Adrenal gland (tissue), 12 donors: ENCODE measurements around the gene TMEM255B. TPM values are rescaled to one million over a fixed set of nuclear protein-coding genes. Genes with fewer than 3 reads are reported as not detected.

Source experiments
- DNase-seq, 7 donors: peaks; one replicate each; pipeline ENCODE4 v3.0.0-alpha.2; 2019 to 2020
- H3K27ac ChIP-seq, 5 donors: fragments of 200-600 bp; sonication (generic) in 4 of 5; 1 replicate in 3 of 5; 2 replicates in 2 of 5; pipeline versions ENCODE4 v1.5.1 to v1.8.0; 2016 to 2020; ENCODE audit warnings: mild to moderate bottlenecking in 1 of 5
- H3K27me3 ChIP-seq: fragments of 200-600 bp; 2 replicates; pipeline ENCODE4 v1.8.0; 2021
- H3K36me3 ChIP-seq, 2 donors: fragments of 200-600 bp; replicated peaks in 1 of 2; 1 replicate in 1 of 2; 2 replicates in 1 of 2; pipeline versions ENCODE4 v1.5.1 to v1.8.0; 2018 to 2022
- H3K4me1 ChIP-seq, 2 donors: fragments of 200-600 bp; replicated peaks in 1 of 2; 1 replicate in 1 of 2; 2 replicates in 1 of 2; pipeline versions ENCODE4 v1.5.1 to v1.8.0; 2018 to 2021
- H3K4me3 ChIP-seq, 4 donors: fragments of 200-600 bp; sonication (generic) in 3 of 4; one replicate each; pipeline ENCODE4 v1.5.1; 2016 to 2018
- H3K9me3 ChIP-seq, 3 donors: fragments of 200-600 bp; sonication (generic) in 1 of 3; replicated peaks in 1 of 3; 1 replicate in 2 of 3; 2 replicates in 1 of 3; pipeline versions ENCODE4 v1.5.1 to v1.8.0; 2016 to 2021
- POLR2A ChIP-seq, 2 donors: fragments of 450-650 bp; IDR thresholded peaks; one replicate each; pipeline ENCODE4 v1.6.1; 2017; ENCODE audit warnings: antibody characterized with exemption in 2 of 2, mild to moderate bottlenecking in 2 of 2, moderate library complexity in 1 of 2
- WGBS, 4 donors: extraction: QIAGEN DNeasy Blood & Tissue Kit in 2 of 4; methylation state at CpG; one replicate each; pipeline versions ENCODE4 v1.1.5 to v1.1.7; 2013 to 2017; 5-methylcytosine and 5-hydroxymethylcytosine counted together
- intact Hi-C, 2 donors: fragments of 100-400 bp; cut with DNase I; formaldehyde crosslinking; loops; one replicate each; pipeline versions ENCODE4 v1.14.1 to v1.15.0; 2022 to 2023
- polyA plus RNA-seq, 3 donors: library from polyadenylated mRNA; stranded (reverse); fragments of 200-250 nt in 2 of 3; fragments of 350-450 nt in 1 of 3; fragmentation: Illumina TruSeq in 1 of 3; extraction: RNeasy Lipid Tissue Mini Kit (QIAGEN cat#74804) in 1 of 3; gene quantifications; one replicate each; pipeline ENCODE4 v1.2.3, GENCODE V29; 2013 to 2014
- total RNA-seq, 9 donors: library from RNA; depleted of rRNA in 4 of 9; stranded (reverse); fragments of >200 nt in 4 of 9; fragments of 120-200 nt in 1 of 9; fragmentation: NEBNext Ultra II Directional in 1 of 9; extraction: Animal tissue kit (Norgen Biotek cat#: 25700) in 1 of 9; gene quantifications; one replicate each; pipeline versions ENCODE4 v1.1.0 to v1.2.4, GENCODE V29; 2013 to 2023
- TF ChIP-seq, protein P1 (sequence below), 6 experiments: fragments of 450-650 bp in 4 of 6; fragments of 200-600 bp in 2 of 6; sonication (generic) in 1 of 6; IDR thresholded peaks; 1 replicate in 5 of 6; 2 replicates in 1 of 6; pipeline versions ENCODE4 v1.5.1 to v1.8.0; 2016 to 2021; ENCODE audit warnings: antibody characterized with exemption in 6 of 6, mild to moderate bottlenecking in 2 of 6, moderate library complexity in 1 of 6
- donor health status: healthy with polysubstance abuse.
- donor health status: Bipolar disorder and iron deficiency.
- donor health status: DM: yes; HTN: yes; CAD: no.
- donor health status: DM: no; HTN: no; CAD: no.
- donor health status: DM: no; HTN: no; CAD: no.
- donor health status: DM: yes; HTN: yes; CAD: no.

The TMEM255B gene
- total and polyA plus RNA-seq, 12 donors = 1.3 to 60.1 (median 17.2) TPM

DNA sequence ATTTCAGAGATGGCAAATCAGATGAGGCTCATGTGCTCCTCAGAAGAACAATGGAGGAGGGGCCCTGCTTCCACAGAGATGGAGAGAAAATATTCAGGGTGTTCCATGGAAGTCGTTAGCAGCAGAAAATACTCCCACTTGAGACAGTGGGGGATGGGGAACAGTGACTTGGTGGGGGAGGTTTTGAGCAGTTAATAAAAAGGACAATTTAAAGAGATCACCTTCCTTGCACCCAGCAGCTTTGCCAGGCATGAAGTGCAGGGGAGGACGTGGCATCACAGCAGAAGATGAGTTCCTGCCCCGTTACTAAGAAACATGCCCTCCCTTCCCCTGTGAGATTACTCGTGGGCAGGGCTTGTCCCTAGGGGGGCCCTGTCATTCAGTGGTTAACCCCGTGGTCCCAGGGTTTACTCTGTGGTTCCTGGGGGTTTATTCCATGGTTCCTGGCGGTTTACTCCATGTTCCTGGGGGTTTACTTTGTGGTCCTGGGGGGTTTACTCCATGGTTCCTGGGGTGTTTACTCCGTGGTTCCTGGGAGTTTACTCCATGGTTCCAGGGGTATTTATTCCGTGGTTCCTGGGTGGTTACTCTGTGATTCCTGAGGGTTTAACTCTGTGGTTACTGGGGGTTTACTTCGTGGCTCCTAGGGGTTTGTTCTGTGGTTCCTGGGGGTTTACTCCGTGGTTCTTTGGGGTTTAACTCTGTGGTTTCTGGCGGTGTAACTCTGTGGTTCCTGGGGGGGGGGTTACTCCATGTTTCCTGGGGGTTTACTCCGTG lies 49.2 kb downstream of the TMEM255B start:
- no peaks in the 10 kb centered on the region for H3K4me1 ChIP-seq
- no peaks in the 10 kb centered on the region for H3K9me3 ChIP-seq
- WGBS, 4 donors = 80 to 85% (median 83%) methylated on average over 12 of the region's 12 CpGs
- H3K36me3 ChIP-seq = no peaks in the 10 kb centered on the region
- DNase-seq = no peak
- TF ChIP-seq, protein P1, sequence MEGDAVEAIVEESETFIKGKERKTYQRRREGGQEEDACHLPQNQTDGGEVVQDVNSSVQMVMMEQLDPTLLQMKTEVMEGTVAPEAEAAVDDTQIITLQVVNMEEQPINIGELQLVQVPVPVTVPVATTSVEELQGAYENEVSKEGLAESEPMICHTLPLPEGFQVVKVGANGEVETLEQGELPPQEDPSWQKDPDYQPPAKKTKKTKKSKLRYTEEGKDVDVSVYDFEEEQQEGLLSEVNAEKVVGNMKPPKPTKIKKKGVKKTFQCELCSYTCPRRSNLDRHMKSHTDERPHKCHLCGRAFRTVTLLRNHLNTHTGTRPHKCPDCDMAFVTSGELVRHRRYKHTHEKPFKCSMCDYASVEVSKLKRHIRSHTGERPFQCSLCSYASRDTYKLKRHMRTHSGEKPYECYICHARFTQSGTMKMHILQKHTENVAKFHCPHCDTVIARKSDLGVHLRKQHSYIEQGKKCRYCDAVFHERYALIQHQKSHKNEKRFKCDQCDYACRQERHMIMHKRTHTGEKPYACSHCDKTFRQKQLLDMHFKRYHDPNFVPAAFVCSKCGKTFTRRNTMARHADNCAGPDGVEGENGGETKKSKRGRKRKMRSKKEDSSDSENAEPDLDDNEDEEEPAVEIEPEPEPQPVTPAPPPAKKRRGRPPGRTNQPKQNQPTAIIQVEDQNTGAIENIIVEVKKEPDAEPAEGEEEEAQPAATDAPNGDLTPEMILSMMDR (IDR thresholded peaks at IDR 0.05) = no peak
- TF ChIP-seq POLR2A (IDR thresholded peaks at IDR 0.05) = no peak
- intact Hi-C loops = no loop called here
- no peak overlapping the region for H3K4me3 ChIP-seq
- no peak overlapping the region for H3K27ac ChIP-seq
- H3K27me3 ChIP-seq = no peaks in the 10 kb centered on the region

DNA sequence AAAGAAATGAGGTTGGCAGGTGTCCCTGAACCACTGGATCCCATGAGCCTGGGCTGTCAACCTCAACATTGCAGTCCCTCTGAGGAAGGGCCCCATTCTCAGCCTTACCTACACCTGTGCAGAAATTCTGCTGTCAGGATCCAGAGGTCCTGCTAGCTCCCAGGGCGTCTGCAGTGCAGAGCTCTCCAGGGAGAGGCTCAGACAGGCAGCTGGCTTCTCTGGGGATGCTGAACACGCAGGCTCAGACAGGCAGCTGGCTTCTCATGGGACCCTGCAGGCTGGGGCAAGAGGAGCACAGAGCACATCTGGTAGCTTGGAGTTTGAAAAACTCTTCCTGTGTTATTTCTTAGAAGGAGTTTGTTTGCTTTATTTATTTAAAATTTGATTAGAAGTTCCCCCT lies 50.9 kb downstream of the TMEM255B start:
- Histone ChIP-seq H3K9me3 (no peaks in the 10 kb centered on the region), H3K4me3 (no peak overlapping the region), H3K27me3 (no peaks in the 10 kb centered on the region), H3K27ac (no peak overlapping the region), H3K4me1 (no peaks in the 10 kb centered on the region), H3K36me3 (no peaks in the 10 kb centered on the region)
- WGBS, 4 donors = 57 to 78% (median 76%) methylated on average over 2 of the region's 2 CpGs
- TF ChIP-seq POLR2A (IDR thresholded peaks at IDR 0.05) = no peak
- TF ChIP-seq, protein P1 (IDR thresholded peaks at IDR 0.05) = no peak
- intact Hi-C loops = no loop called here
- no peak for DNase-seq

- Histone ChIP-seq H3K4me1 (no peaks in the 10 kb centered on the region), H3K9me3 (no peaks in the 10 kb centered on the region), H3K4me3 (no peak overlapping the region), H3K36me3 (no peaks in the 10 kb centered on the region), H3K27me3 (no peaks in the 10 kb centered on the region), H3K27ac (no peak overlapping the region)
- TF ChIP-seq POLR2A (IDR thresholded peaks at IDR 0.05) = no peak
- TF ChIP-seq, protein P1 (IDR thresholded peaks at IDR 0.05) = no peak
- intact Hi-C loops = no loop called here
- WGBS, 4 donors = 85 to 93% (median 91%) methylated on average over 5 to 14 of the region's 14 CpGs
- no peak for DNase-seq
These were observed 51.6 kb downstream of the TMEM255B start for GRCh38 chr13:113810640-113811039.

DNA sequence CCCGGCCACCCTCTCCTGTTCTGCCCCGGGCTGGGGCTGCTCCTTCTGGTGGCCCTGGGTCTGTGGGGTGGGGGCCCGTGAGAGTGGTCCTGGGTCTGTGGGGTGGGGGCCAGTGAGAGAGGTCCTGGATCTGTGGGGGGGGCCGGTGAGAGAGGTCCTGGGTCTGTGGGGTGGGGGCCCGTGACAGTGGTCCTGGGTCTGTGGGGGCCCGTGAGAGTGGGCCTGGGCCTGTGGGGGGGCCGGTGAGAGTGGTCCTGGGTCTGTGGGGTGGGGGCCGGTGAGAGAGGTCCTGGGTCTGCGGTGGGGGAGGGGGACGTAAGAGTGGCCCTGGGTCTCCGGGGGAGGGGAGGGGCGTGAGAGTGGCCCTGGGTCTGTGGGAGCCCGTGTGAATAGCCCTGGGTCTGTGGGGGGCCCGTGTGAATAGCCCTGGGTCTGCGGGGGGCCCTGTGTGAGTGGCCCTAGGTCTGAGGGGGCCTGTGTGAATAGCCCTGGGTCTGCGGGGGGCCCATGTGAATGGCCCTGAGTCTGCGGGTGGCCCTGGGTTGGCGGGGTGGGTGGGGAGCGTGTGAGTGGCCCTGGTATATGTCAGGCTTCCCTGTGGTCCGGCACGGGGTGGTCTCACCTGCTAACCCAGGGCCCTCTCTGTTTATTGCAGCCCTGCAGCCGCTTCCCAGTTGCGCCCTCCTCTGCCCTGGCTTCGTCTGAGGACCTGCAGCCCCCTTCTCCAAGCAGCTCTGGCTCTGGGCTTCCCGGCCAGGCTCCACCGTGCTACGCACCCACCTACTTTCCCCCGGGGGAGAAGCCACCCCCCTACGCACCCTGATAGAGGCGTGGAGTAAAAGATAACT lies 52.3 kb downstream of the TMEM255B start:
- H3K4me1 ChIP-seq = no peaks in the 10 kb centered on the region
- no peak overlapping the region for H3K4me3 ChIP-seq
- intact Hi-C loops = no loop called here
- WGBS, 4 donors = 79 to 86% (median 81%) methylated on average over 20 to 30 of the region's 30 CpGs
- no peak overlapping the region for H3K27ac ChIP-seq
- H3K27me3 ChIP-seq = no peaks in the 10 kb centered on the region
- H3K9me3 ChIP-seq = no peaks in the 10 kb centered on the region
- DNase-seq = no peak
- TF ChIP-seq, protein P1 (IDR thresholded peaks at IDR 0.05) = no peak
- no peak for TF ChIP-seq POLR2A (IDR thresholded peaks at IDR 0.05)
- H3K36me3 ChIP-seq = no peaks in the 10 kb centered on the region
